H1 (cell line): Measurements from ENCODE around the gene RAET1L.

ENCODE experiments used
- HDAC6 ChIP-seq: IDR thresholded peaks from one replicate; pipeline ENCODE4 v1.7.1; 2012; ENCODE audit warnings: low read depth, mild to moderate bottlenecking, inconsistent platforms, low read length, moderate library complexity
- MAFK ChIP-seq: IDR thresholded peaks from 2 replicates; pipeline ENCODE4 v1.6.1; 2012; ENCODE audit warnings: low read depth, mild to moderate bottlenecking, improper control_type of control experiment, low read length
- YY1 ChIP-seq: IDR thresholded peaks from 2 replicates; pipeline ENCODE4 v1.6.1; 2011; ENCODE audit warnings: low read depth, mild to moderate bottlenecking, low read length
- TF ChIP-seq, protein P1 (sequence below), 3 experiments: IDR thresholded peaks; 1 replicate in 2 of 3; 2 replicates in 1 of 3; pipeline versions ENCODE4 v1.5.1 to v1.6.1; 2011; ENCODE audit warnings: low read length in 3 of 3, mild to moderate bottlenecking in 3 of 3, inconsistent platforms in 2 of 3, low read depth in 1 of 3, moderate library complexity in 1 of 3; ENCODE audit not compliant: insufficient read depth in 1 of 3; ENCODE audit errors: control extremely low read depth in 1 of 3

- TF ChIP-seq, protein P1, sequence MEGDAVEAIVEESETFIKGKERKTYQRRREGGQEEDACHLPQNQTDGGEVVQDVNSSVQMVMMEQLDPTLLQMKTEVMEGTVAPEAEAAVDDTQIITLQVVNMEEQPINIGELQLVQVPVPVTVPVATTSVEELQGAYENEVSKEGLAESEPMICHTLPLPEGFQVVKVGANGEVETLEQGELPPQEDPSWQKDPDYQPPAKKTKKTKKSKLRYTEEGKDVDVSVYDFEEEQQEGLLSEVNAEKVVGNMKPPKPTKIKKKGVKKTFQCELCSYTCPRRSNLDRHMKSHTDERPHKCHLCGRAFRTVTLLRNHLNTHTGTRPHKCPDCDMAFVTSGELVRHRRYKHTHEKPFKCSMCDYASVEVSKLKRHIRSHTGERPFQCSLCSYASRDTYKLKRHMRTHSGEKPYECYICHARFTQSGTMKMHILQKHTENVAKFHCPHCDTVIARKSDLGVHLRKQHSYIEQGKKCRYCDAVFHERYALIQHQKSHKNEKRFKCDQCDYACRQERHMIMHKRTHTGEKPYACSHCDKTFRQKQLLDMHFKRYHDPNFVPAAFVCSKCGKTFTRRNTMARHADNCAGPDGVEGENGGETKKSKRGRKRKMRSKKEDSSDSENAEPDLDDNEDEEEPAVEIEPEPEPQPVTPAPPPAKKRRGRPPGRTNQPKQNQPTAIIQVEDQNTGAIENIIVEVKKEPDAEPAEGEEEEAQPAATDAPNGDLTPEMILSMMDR (IDR thresholded peaks at IDR 0.05; ENCODE audit: control extremely low read depth in 1 of 3, insufficient read depth in 1 of 3, low read depth in 1 of 3, low read length in 3 of 3): no peak
- TF ChIP-seq MAFK (no peak), YY1 (no peak), HDAC6 (no peak)
These were observed 48.1 kb downstream of the RAET1L start for GRCh38 chr6:149977221-149977620.
